Neural progenitor cell (in vitro differentiated cells): ENCODE data around the gene CLDND1. TPM values are rescaled to one million over a fixed set of nuclear protein-coding genes. Genes with fewer than 3 reads are reported as not detected.

Experiments used
- DNase-seq: peaks from one replicate; pipeline ENCODE4 v3.0.0-alpha.2; 2016; ENCODE audit warnings: low spot score
- H2AFZ ChIP-seq: fragments of 200-600 bp; sonication (generic); replicated peaks from 2 replicates; pipeline ENCODE4 v1.6.1; 2016; ENCODE audit warnings: antibody characterized with exemption
- H3F3A ChIP-seq: fragments of 200-600 bp; sonication (generic); 2 replicates; pipeline ENCODE4 v1.6.1; 2016; ENCODE audit warnings: antibody characterized with exemption, low read depth
- H3K27ac ChIP-seq: fragments of 200-600 bp; sonication (generic); 2 replicates; pipeline ENCODE4 v1.5.1; 2016; ENCODE audit warnings: mild to moderate bottlenecking
- H3K27me3 ChIP-seq: fragments of 200-600 bp; sonication (generic); 2 replicates; pipeline ENCODE4 v1.6.1; 2016; ENCODE audit warnings: mild to moderate bottlenecking, moderate library complexity
- H3K36me3 ChIP-seq: fragments of 200-600 bp; sonication (generic); 2 replicates; pipeline ENCODE4 v1.5.1; 2016
- H3K4me1 ChIP-seq: fragments of 200-600 bp; sonication (generic); 2 replicates; pipeline ENCODE4 v1.6.1; 2016; ENCODE audit warnings: mixed run types
- H3K4me2 ChIP-seq: fragments of 200-600 bp; sonication (generic); 2 replicates; pipeline ENCODE4 v1.6.1; 2016
- H3K4me3 ChIP-seq: fragments of 200-600 bp; sonication (generic); 2 replicates; pipeline ENCODE4 v1.5.1; 2016
- H3K79me2 ChIP-seq: fragments of 200-600 bp; sonication (generic); 2 replicates; pipeline ENCODE4 v1.6.1; 2016; ENCODE audit warnings: low read depth
- H3K9ac ChIP-seq: fragments of 200-600 bp; sonication (generic); 2 replicates; pipeline ENCODE4 v1.6.1; 2016
- H3K9me3 ChIP-seq: fragments of 200-600 bp; sonication (generic); 2 replicates; pipeline ENCODE4 v1.5.1; 2016; ENCODE audit warnings: low read depth
- H4K20me1 ChIP-seq: fragments of 200-600 bp; sonication (generic); 2 replicates; pipeline ENCODE4 v1.6.1; 2016; ENCODE audit warnings: low read depth
- H3K27ac Mint-ChIP-seq: 3 replicates; pipeline ENCODE4 v1.8.0; 2021; ENCODE audit warnings: mixed read lengths
- H3K27me3 Mint-ChIP-seq: 2 replicates; pipeline ENCODE4 v1.8.0; 2022; ENCODE audit warnings: low read depth, mild to moderate bottlenecking, inconsistent platforms, moderate library complexity, mixed read lengths; ENCODE audit not compliant: insufficient read depth
- H3K36me3 Mint-ChIP-seq: 3 replicates; pipeline ENCODE4 v1.8.0; 2021; ENCODE audit warnings: mixed read lengths
- H3K4me1 Mint-ChIP-seq: 3 replicates; pipeline ENCODE4 v1.8.0; 2021; ENCODE audit warnings: mixed read lengths
- H3K4me3 Mint-ChIP-seq: 3 replicates; pipeline ENCODE4 v1.8.0; 2021; ENCODE audit warnings: mild to moderate bottlenecking, moderate library complexity, mixed read lengths
- H3K9me3 Mint-ChIP-seq: 3 replicates; pipeline ENCODE4 v1.8.0; 2020; ENCODE audit warnings: mixed read lengths
- CTCF ChIP-seq: fragments of 200-600 bp; sonication (generic); IDR thresholded peaks from 2 replicates; pipeline ENCODE4 v1.5.1; 2017; ENCODE audit warnings: antibody characterized with exemption, mild to moderate bottlenecking
- EZH2 ChIP-seq: fragments of 200-600 bp; sonication (generic); IDR thresholded peaks from 2 replicates; pipeline ENCODE4 v1.6.1; 2017; ENCODE audit warnings: antibody characterized with exemption, mild to moderate bottlenecking, moderate library complexity
- EZH2phosphoT487 ChIP-seq: fragments of 200-600 bp; sonication (generic); IDR thresholded peaks from 2 replicates; pipeline ENCODE4 v1.6.1; 2017; ENCODE audit warnings: antibody characterized with exemption
- total RNA-seq: library from RNA; depleted of rRNA; stranded (reverse); fragments of >200 nt; gene quantifications from 2 replicates; pipeline ENCODE4 v1.2.3, GENCODE V29; 2015; ENCODE audit warnings: low replicate concordance

CLDND1 gene
- total RNA-seq, 1 donor from 2014 or later = 176 TPM

- H3K27me3 Mint-ChIP-seq = peaks cover 4% of the 10 kb centered on the region
- no peaks in the 10 kb centered on the region for H3F3A ChIP-seq
- peaks cover 1% of the 10 kb centered on the region for H3K4me1 ChIP-seq
- H3K4me1 Mint-ChIP-seq = peaks cover 4% of the 10 kb centered on the region
- H3K9me3 Mint-ChIP-seq = no peaks in the 10 kb centered on the region
- no peak overlapping the region for H3K4me3 ChIP-seq
- H3K27ac ChIP-seq = no peak overlapping the region
- no peaks in the 10 kb centered on the region for H3K36me3 ChIP-seq
- DNase-seq = no peak
- no peak overlapping the region for H3K4me3 Mint-ChIP-seq
- no peaks in the 10 kb centered on the region for H4K20me1 ChIP-seq
- H3K27ac Mint-ChIP-seq = no peak overlapping the region
- no peaks in the 10 kb centered on the region for H3K79me2 ChIP-seq
- no peak overlapping the region for H2AFZ ChIP-seq
- H3K9me3 ChIP-seq = no peaks in the 10 kb centered on the region
- H3K36me3 Mint-ChIP-seq = no peaks in the 10 kb centered on the region
- H3K27me3 ChIP-seq = no peaks in the 10 kb centered on the region
- TF ChIP-seq EZH2phosphoT487 (no peak), EZH2 (no peak), CTCF (no peak)
- no peak overlapping the region for H3K4me2 ChIP-seq
- no peak overlapping the region for H3K9ac ChIP-seq
Measured at GRCh38 chr3:98558100-98558827, 35.6 kb upstream of the CLDND1 start.

GRCh38 chr3:98557324-98558010, 34.8 kb upstream of the CLDND1 start:
- Mint-ChIP-seq H3K9me3 (no peaks in the 10 kb centered on the region), H3K36me3 (no peaks in the 10 kb centered on the region)
- no peaks in the 10 kb centered on the region for H3F3A ChIP-seq

GRCh38 chr3:98556164-98557130, 33.7 kb upstream of the CLDND1 start:
- Histone ChIP-seq H3K9ac (no peak overlapping the region), H3K4me2 (no peak overlapping the region), H2AFZ (no peak overlapping the region), H3K4me1 (peaks cover 5% of the 10 kb centered on the region), H4K20me1 (no peaks in the 10 kb centered on the region), H3K4me3 (no peak overlapping the region), H3F3A (no peaks in the 10 kb centered on the region), H3K27ac (no peak overlapping the region), H3K9me3 (no peaks in the 10 kb centered on the region), H3K27me3 (no peaks in the 10 kb centered on the region), H3K79me2 (no peaks in the 10 kb centered on the region), H3K36me3 (no peaks in the 10 kb centered on the region)
- no peak overlapping the region for H3K27ac Mint-ChIP-seq
- H3K4me3 Mint-ChIP-seq = no peak overlapping the region
- H3K36me3 Mint-ChIP-seq = no peaks in the 10 kb centered on the region
- H3K9me3 Mint-ChIP-seq = no peaks in the 10 kb centered on the region
- TF ChIP-seq CTCF (no peak), EZH2phosphoT487 (no peak), EZH2 (no peak)
- no peak for DNase-seq
- H3K4me1 Mint-ChIP-seq = peaks cover 4% of the 10 kb centered on the region
- peaks cover 4% of the 10 kb centered on the region for H3K27me3 Mint-ChIP-seq

More at GRCh38 chr3:98557324-98558010, 34.8 kb upstream of the CLDND1 start:
- Histone ChIP-seq H3K27ac (no peak overlapping the region), H3K4me1 (peaks cover 5% of the 10 kb centered on the region), H2AFZ (no peak overlapping the region), H3K36me3 (no peaks in the 10 kb centered on the region), H3K4me3 (no peak overlapping the region), H3K79me2 (no peaks in the 10 kb centered on the region), H4K20me1 (no peaks in the 10 kb centered on the region), H3K9ac (no peak overlapping the region), H3K27me3 (no peaks in the 10 kb centered on the region), H3K9me3 (no peaks in the 10 kb centered on the region), H3K4me2 (no peak overlapping the region)
- TF ChIP-seq EZH2 = no peak
- H3K4me1 Mint-ChIP-seq = peaks cover 4% of the 10 kb centered on the region
- no peak for DNase-seq
- H3K4me3 Mint-ChIP-seq = no peak overlapping the region
- H3K27me3 Mint-ChIP-seq = peaks cover 4% of the 10 kb centered on the region
- no peak overlapping the region for H3K27ac Mint-ChIP-seq
